Small intestine (tissue), 16 donors: ENCODE data around the gene BCO2. TPM values are rescaled to one million over a fixed set of nuclear protein-coding genes. Genes with fewer than 3 reads are reported as not detected.

Experiments
- DNase-seq, 2 donors: peaks; one replicate each; pipeline versions ENCODE4 v3.0.0 to v3.0.0-alpha.2; 2013
- FAIRE-seq: peaks from 2 replicates; lab custom pipeline; 2012; peaks lifted over from hg19 to GRCh38; lab: Jason Lieb, UNC
- H3K27ac ChIP-seq, 3 donors: one replicate each; pipeline ENCODE4 v1.5.1; 2013; ENCODE audit warnings: low read length in 2 of 3, mild to moderate bottlenecking in 2 of 3, control low read depth in 1 of 3, inconsistent platforms in 1 of 3, low read depth in 1 of 3, moderate library complexity in 1 of 3
- H3K27me3 ChIP-seq, 3 donors: one replicate each; pipeline ENCODE4 v1.6.1; 2013; ENCODE audit warnings: low read length in 3 of 3, inconsistent platforms in 1 of 3; ENCODE audit not compliant: control insufficient read depth in 3 of 3, insufficient read depth in 3 of 3
- H3K36me3 ChIP-seq, 3 donors: one replicate each; pipeline ENCODE4 v1.6.1; 2013; ENCODE audit warnings: low read length in 3 of 3, inconsistent platforms in 1 of 3, low read depth in 1 of 3, mild to moderate bottlenecking in 1 of 3, moderate library complexity in 1 of 3; ENCODE audit not compliant: control insufficient read depth in 3 of 3, insufficient read depth in 2 of 3
- H3K4me1 ChIP-seq, 3 donors: one replicate each; pipeline ENCODE4 v1.6.1; 2013; ENCODE audit warnings: low read length in 2 of 3, inconsistent platforms in 1 of 3, low read depth in 1 of 3, mild to moderate bottlenecking in 1 of 3, moderate library complexity in 1 of 3; ENCODE audit not compliant: control insufficient read depth in 3 of 3, insufficient read depth in 2 of 3
- H3K4me3 ChIP-seq, 3 donors: one replicate each; pipeline ENCODE4 v1.5.1; 2013; ENCODE audit warnings: low read length in 3 of 3, control low read depth in 1 of 3, inconsistent platforms in 1 of 3, low read depth in 1 of 3, mild to moderate bottlenecking in 1 of 3, moderate library complexity in 1 of 3
- H3K9me3 ChIP-seq, 2 donors: one replicate each; pipeline ENCODE4 v1.6.1; 2013; ENCODE audit warnings: low read depth in 1 of 2, low read length in 1 of 2; ENCODE audit not compliant: control insufficient read depth in 2 of 2, insufficient read depth in 1 of 2
- WGBS, 3 donors: extraction: QIAGEN DNeasy Blood & Tissue Kit; methylation state at CpG; one replicate each; pipeline ENCODE4 v1.1.7; 2013; 5-methylcytosine and 5-hydroxymethylcytosine counted together
- long read RNA-seq, 10 donors: transcript quantifications; one replicate each; lab custom pipeline, GENCODE V29; 2026
- polyA plus RNA-seq, 4 donors: library from polyadenylated mRNA; stranded (reverse) in 3 of 4; unstranded in 1 of 4; fragments of 200-250 nt in 3 of 4; fragments of 120-200 nt in 1 of 4; gene quantifications; one replicate each; pipeline versions ENCODE4 v1.2.1 to v1.2.3, GENCODE V29; 2013
- donor health status: healthy with polysubstance abuse.
- donor health status: control.
- donor health status: control.
- donor health status: Bipolar disorder and iron deficiency.
- donor health status: healthy.

Gene BCO2
- polyA plus RNA-seq, result 10 to 100 TPM in 1 of 4 donors, 1 to 10 TPM in 3; 1.1 to 11.6 (median 7.6) TPM
- long read RNA-seq, donor 1, partial matches to known transcripts, result 0 of 2 reads
- long read RNA-seq, donor 1, other reads (novel, unspliced or antisense), result 0 of 2 reads
- long read RNA-seq, donor 2, result 0 reads
- long read RNA-seq, donor 3, result 0 reads
- long read RNA-seq, donor 4, result 0 reads
- long read RNA-seq, donor 5, result 0 reads
- long read RNA-seq, donor 6, result 0 reads
- long read RNA-seq, donor 7, result 0 reads
- long read RNA-seq, donor 8, result 0 reads
- long read RNA-seq, donor 9, result 0 reads
- long read RNA-seq, donor 10, partial matches to known transcripts, result 0 of 2 reads
- long read RNA-seq, donor 10, other reads (novel, unspliced or antisense), result 0 of 2 reads

- H3K27ac ChIP-seq, result peak within 1 kb of the TSS in 2 of 3 donors; percentile 57 to 80
- DNase-seq, result peak; percentile 75 to 89
- no peaks in the 10 kb centered on the region for H3K27me3 ChIP-seq
- FAIRE-seq, result no peak
- no peaks in the 10 kb centered on the region for H3K36me3 ChIP-seq
- WGBS, 3 donors, result 4 to 10% (median 6%) methylated on average over 11 of the region's 11 CpGs
- peaks cover 3 to 11% (median 3%) of the 10 kb centered on the region in 3 donors for H3K4me1 ChIP-seq
- H3K4me3 ChIP-seq, result peak within 1 kb of the TSS in 2 of 3 donors; percentile 11 to 49
- H3K9me3 ChIP-seq, result no peaks in the 10 kb centered on the region
Measured at GRCh38 chr11:112174789-112175598, at the start of gene BCO2. BCO2 (plus strand) TSS chr11:112175512; CDS start chr11:112175602, 90 bp downstream.

GRCh38 chr11:112127056-112127455 is 48.3 kb upstream of the BCO2 start:
- Histone ChIP-seq H3K36me3 (no peaks in the 10 kb centered on the region), H3K27me3 (no peaks in the 10 kb centered on the region), H3K9me3 (no peaks in the 10 kb centered on the region), H3K27ac (no peak overlapping the region), H3K4me1 (peaks cover 3 to 12% (median 6%) of the 10 kb centered on the region in 3 donors), H3K4me3 (no peak overlapping the region)
- DNase-seq (no peak), FAIRE-seq (no peak)
- 95 to 100% (median 95%) methylated on average over 2 of the region's 2 CpGs for WGBS, 3 donors

GRCh38 chr11:112128483-112129121 is 46.7 kb upstream of the BCO2 start:
- Histone ChIP-seq H3K4me3 (no peak overlapping the region), H3K9me3 (no peaks in the 10 kb centered on the region), H3K36me3 (no peaks in the 10 kb centered on the region), H3K4me1 (peaks cover 9 to 16% (median 9%) of the 10 kb centered on the region in 3 donors), H3K27ac (peak overlapping the region; percentile 8 to 85 (median 47)), H3K27me3 (no peaks in the 10 kb centered on the region)
- no peak for FAIRE-seq
- DNase-seq, result peak; percentile 58 to 82
- 12 to 44% (median 34%) methylated on average over 3 of the region's 3 CpGs for WGBS, 3 donors

- DNase-seq (no peak), FAIRE-seq (no peak)
- Histone ChIP-seq H3K27ac (peak overlapping the region in 1 of 3 donors; percentile 12), H3K4me1 (peaks cover 9 to 16% (median 9%) of the 10 kb centered on the region in 3 donors), H3K4me3 (no peak overlapping the region), H3K9me3 (no peaks in the 10 kb centered on the region), H3K36me3 (no peaks in the 10 kb centered on the region), H3K27me3 (no peaks in the 10 kb centered on the region)
- 76 to 81% (median 80%) methylated on average over 5 of the region's 5 CpGs for WGBS, 3 donors
Measured at GRCh38 chr11:112129656-112130055, 45.7 kb upstream of the BCO2 start.

- 37 to 65% (median 55%) methylated on average over 2 of the region's 2 CpGs for WGBS, 3 donors
- DNase-seq, result peak in 1 of 2 donors; percentile 9
- no peak for FAIRE-seq
- Histone ChIP-seq H3K27me3 (no peaks in the 10 kb centered on the region), H3K9me3 (no peaks in the 10 kb centered on the region), H3K4me1 (peaks cover 9 to 16% (median 9%) of the 10 kb centered on the region in 3 donors), H3K36me3 (no peaks in the 10 kb centered on the region), H3K4me3 (no peak overlapping the region), H3K27ac (peak overlapping the region in 2 of 3 donors; percentile 18 to 55)
Measured at GRCh38 chr11:112132737-112133136, 42.6 kb upstream of the BCO2 start.

- no peaks in the 10 kb centered on the region for H3K9me3 ChIP-seq
- 84 to 98% (median 92%) methylated on average over 3 of the region's 4 CpGs for WGBS, 3 donors
- no peaks in the 10 kb centered on the region for H3K27me3 ChIP-seq
- FAIRE-seq (no peak), DNase-seq (peak in 1 of 2 donors; percentile 3)
- no peaks in the 10 kb centered on the region for H3K36me3 ChIP-seq
- peaks cover 3 to 11% (median 9%) of the 10 kb centered on the region in 3 donors for H3K4me1 ChIP-seq
- H3K27ac ChIP-seq, result no peak overlapping the region
- no peak overlapping the region for H3K4me3 ChIP-seq
Measured at GRCh38 chr11:112134473-112134872, 40.8 kb upstream of the BCO2 start.

GRCh38 chr11:112143597-112143996 is 31.7 kb upstream of the BCO2 start:
- WGBS, 3 donors, result 87 to 91% (median 91%) methylated on average over 3 of the region's 3 CpGs
- FAIRE-seq (no peak), DNase-seq (no peak)
- peaks cover 0 to 11% (median 6%) of the 10 kb centered on the region in 3 donors for H3K36me3 ChIP-seq
- H3K9me3 ChIP-seq, result peaks cover 0 to 3% of the 10 kb centered on the region in 2 donors
- no peaks in the 10 kb centered on the region for H3K4me1 ChIP-seq
- no peak overlapping the region for H3K27ac ChIP-seq
- no peaks in the 10 kb centered on the region for H3K27me3 ChIP-seq
- no peak overlapping the region for H3K4me3 ChIP-seq

GRCh38 chr11:112150517-112150916 is 24.8 kb upstream of the BCO2 start:
- no peaks in the 10 kb centered on the region for H3K9me3 ChIP-seq
- FAIRE-seq (no peak), DNase-seq (no peak)
- no peak overlapping the region for H3K27ac ChIP-seq
- 80 to 89% (median 86%) methylated on average over 5 of the region's 5 CpGs for WGBS, 3 donors
- H3K4me1 ChIP-seq, result no peaks in the 10 kb centered on the region
- H3K4me3 ChIP-seq, result no peak overlapping the region
- H3K36me3 ChIP-seq, result peaks cover 0 to 4% (median 3%) of the 10 kb centered on the region in 3 donors
- H3K27me3 ChIP-seq, result no peaks in the 10 kb centered on the region
